ENCODE measurements around the gene CST1. TPM values are rescaled to one million over a fixed set of nuclear protein-coding genes. Genes with fewer than 3 reads are reported as not detected.
"Not testable (repeated sequence)": the region's sequence is repeated elsewhere in the genome, so short reads cannot be mapped to it uniquely, and the experiment has no call there.

CST1 gene, protein sequence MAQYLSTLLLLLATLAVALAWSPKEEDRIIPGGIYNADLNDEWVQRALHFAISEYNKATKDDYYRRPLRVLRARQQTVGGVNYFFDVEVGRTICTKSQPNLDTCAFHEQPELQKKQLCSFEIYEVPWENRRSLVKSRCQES
- not detected in 2 replicates for total RNA-seq (ENCODE audit: low replicate concordance)

DNA sequence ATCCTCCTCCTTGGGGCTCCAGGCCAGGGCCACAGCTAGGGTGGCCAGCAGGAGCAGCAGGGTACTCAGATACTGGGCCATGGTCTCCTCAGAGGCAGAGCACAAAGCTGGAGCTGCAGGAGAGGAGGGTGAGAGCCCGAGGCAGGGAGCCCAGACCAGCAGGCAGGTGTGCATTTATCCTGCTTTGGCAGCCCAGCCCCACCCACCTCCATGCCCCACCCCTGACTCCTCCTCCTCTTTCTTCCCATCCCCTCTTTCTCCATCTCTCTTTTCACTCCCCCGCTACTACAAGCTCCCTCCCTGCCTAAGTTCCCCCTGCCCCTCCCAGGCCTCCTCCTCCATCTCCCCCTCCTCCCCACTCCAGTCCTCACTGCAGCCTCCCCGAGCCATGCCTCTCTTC is at the start of gene CST1:
CST1 (minus strand) TSS at position 150 of the 400 bp plus-strand sequence; CDS start at position 81, 69 bp downstream.
- not testable (repeated sequence) for H3K4me1 ChIP-seq; H3K27ac Mint-ChIP-seq; H3K4me3 ChIP-seq; H3K27me3 ChIP-seq; H3K27ac ChIP-seq; H3K4me2 ChIP-seq; H3K4me3 Mint-ChIP-seq; H3K79me2 ChIP-seq (ENCODE audit: low read depth); H3F3A ChIP-seq (ENCODE audit: low read depth); H3K9me3 Mint-ChIP-seq; H3K4me1 Mint-ChIP-seq; H3K9me3 ChIP-seq (ENCODE audit: low read depth); H3K9ac ChIP-seq; H4K20me1 ChIP-seq (ENCODE audit: low read depth); H2AFZ ChIP-seq (replicated peaks); H3K36me3 Mint-ChIP-seq; DNase-seq (ENCODE audit: low spot score); H3K36me3 ChIP-seq
- H3K27me3 Mint-ChIP-seq (ENCODE audit: insufficient read depth, low read depth), result peaks cover 11% of the 10 kb centered on the region

DNA sequence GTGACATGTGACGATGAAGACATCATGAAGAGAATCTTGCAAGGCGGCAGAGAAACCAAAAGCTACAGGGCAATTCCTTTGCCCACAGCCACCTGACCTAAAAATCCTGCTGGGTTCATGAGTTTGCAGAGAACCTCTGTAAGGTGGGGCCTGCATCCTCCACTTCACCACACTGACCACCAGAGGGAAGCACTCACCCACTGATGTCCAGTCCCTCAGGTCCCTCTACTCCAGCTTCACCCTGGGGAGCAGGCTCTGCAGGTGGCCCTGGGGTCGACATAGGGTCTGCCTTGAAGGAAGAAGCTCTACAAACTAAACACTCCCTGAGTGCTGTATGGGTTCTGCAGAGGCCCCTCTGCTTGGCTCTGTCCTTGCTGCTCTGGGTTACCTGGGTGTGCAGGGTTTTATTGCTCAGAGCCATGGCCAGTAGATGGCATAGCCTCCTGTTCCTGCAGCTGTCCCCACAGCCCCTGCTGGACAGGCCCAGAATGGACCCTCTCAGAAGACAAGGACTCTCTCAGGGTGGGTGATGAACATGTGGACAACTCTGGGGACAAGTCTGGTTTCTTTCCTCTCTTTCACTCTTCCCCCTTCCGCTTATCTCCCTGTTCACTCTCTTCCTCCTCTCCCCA is 48.6 kb upstream of the CST1 start:
- H3K4me1 ChIP-seq; H3K36me3 ChIP-seq; H3K79me2 ChIP-seq (ENCODE audit: low read depth); H3K4me1 Mint-ChIP-seq; H3F3A ChIP-seq (ENCODE audit: low read depth); H3K4me3 Mint-ChIP-seq; H3K36me3 Mint-ChIP-seq; H3K27me3 ChIP-seq; H3K9me3 Mint-ChIP-seq; H3K27ac ChIP-seq; H3K9me3 ChIP-seq (ENCODE audit: low read depth); H3K4me2 ChIP-seq; H2AFZ ChIP-seq (replicated peaks); H4K20me1 ChIP-seq (ENCODE audit: low read depth); H3K9ac ChIP-seq; H3K4me3 ChIP-seq; H3K27me3 Mint-ChIP-seq (ENCODE audit: insufficient read depth, low read depth): not testable (repeated sequence)
- peak overlapping the region; percentile 15 for H3K27ac Mint-ChIP-seq
- TF ChIP-seq, protein P1, sequence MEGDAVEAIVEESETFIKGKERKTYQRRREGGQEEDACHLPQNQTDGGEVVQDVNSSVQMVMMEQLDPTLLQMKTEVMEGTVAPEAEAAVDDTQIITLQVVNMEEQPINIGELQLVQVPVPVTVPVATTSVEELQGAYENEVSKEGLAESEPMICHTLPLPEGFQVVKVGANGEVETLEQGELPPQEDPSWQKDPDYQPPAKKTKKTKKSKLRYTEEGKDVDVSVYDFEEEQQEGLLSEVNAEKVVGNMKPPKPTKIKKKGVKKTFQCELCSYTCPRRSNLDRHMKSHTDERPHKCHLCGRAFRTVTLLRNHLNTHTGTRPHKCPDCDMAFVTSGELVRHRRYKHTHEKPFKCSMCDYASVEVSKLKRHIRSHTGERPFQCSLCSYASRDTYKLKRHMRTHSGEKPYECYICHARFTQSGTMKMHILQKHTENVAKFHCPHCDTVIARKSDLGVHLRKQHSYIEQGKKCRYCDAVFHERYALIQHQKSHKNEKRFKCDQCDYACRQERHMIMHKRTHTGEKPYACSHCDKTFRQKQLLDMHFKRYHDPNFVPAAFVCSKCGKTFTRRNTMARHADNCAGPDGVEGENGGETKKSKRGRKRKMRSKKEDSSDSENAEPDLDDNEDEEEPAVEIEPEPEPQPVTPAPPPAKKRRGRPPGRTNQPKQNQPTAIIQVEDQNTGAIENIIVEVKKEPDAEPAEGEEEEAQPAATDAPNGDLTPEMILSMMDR (IDR thresholded peaks at IDR 0.05), result peak; percentile 73
- peak; percentile 41 for DNase-seq (ENCODE audit: low spot score)

DNA sequence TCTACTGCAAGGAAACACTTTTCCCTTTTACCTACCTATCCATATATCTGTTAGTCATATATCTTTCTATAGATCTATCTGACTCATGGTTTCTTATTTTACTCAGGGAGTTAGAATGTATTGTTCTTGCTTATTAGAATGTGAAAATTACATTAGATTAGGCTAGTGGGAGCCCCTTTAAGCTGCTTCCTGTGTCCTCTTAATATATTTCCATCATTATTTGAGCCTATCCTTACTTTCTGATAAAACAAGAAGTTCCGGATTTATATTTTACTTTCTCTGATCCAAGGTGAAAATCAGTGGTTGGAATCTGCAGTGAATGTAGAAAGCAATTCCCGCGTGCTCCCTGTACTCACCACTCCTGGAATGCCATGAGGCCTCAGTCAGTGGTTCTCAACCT is 44.8 kb upstream of the CST1 start:
- Histone ChIP-seq H3K9me3 (ENCODE audit: low read depth) (no peaks in the 10 kb centered on the region), H3K36me3 (no peaks in the 10 kb centered on the region), H2AFZ (replicated peaks) (no peak overlapping the region), H3K27me3 (no peaks in the 10 kb centered on the region), H3K4me2 (no peak overlapping the region), H4K20me1 (ENCODE audit: low read depth) (no peaks in the 10 kb centered on the region), H3K79me2 (ENCODE audit: low read depth) (no peaks in the 10 kb centered on the region), H3K9ac (no peak overlapping the region), H3F3A (ENCODE audit: low read depth) (no peaks in the 10 kb centered on the region), H3K4me3 (no peak overlapping the region), H3K27ac (no peak overlapping the region), H3K4me1 (no peaks in the 10 kb centered on the region)
- no peaks in the 10 kb centered on the region for H3K36me3 Mint-ChIP-seq
- H3K9me3 Mint-ChIP-seq, result no peaks in the 10 kb centered on the region
- no peak for TF ChIP-seq EZH2 (IDR thresholded peaks at IDR 0.05)
- no peak overlapping the region for H3K27ac Mint-ChIP-seq
- no peak for DNase-seq (ENCODE audit: low spot score)
- H3K4me3 Mint-ChIP-seq, result no peak overlapping the region
- H3K27me3 Mint-ChIP-seq (ENCODE audit: insufficient read depth, low read depth), result peaks cover 6% of the 10 kb centered on the region
- H3K4me1 Mint-ChIP-seq, result peaks cover 2% of the 10 kb centered on the region

DNA sequence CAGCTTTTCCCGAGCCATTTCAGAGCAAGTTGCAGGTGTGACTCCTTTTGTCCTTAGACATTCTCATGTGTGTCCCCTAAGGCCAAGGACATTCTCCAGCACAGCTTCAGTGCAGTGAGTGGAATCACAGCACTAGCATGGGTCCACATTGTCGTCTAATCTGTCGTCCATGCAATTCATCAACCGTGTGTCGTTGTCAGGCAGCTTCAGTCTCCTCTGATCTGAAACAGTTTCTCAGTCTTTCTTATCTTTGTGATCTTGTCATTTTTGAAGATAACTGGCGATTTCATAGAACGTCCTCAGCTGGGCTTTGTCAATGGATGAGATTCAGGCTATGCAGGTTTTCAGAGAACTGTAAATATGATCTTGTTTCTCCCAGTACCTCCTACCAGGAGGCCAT is 44.1 kb upstream of the CST1 start:
- Histone ChIP-seq H2AFZ (replicated peaks) (no peak overlapping the region), H3K36me3 (no peaks in the 10 kb centered on the region), H3K4me2 (no peak overlapping the region), H3K79me2 (ENCODE audit: low read depth) (no peaks in the 10 kb centered on the region), H3K4me3 (no peak overlapping the region), H3K9me3 (ENCODE audit: low read depth) (no peaks in the 10 kb centered on the region), H3K4me1 (no peaks in the 10 kb centered on the region), H3K9ac (no peak overlapping the region), H3F3A (ENCODE audit: low read depth) (no peaks in the 10 kb centered on the region), H3K27me3 (no peaks in the 10 kb centered on the region), H4K20me1 (ENCODE audit: low read depth) (no peaks in the 10 kb centered on the region), H3K27ac (no peak overlapping the region)
- Mint-ChIP-seq H3K9me3 (no peaks in the 10 kb centered on the region), H3K4me1 (peaks cover 2% of the 10 kb centered on the region), H3K36me3 (no peaks in the 10 kb centered on the region), H3K27ac (no peak overlapping the region), H3K4me3 (no peak overlapping the region), H3K27me3 (ENCODE audit: insufficient read depth, low read depth) (peaks cover 6% of the 10 kb centered on the region)
- TF ChIP-seq, protein P1 (IDR thresholded peaks at IDR 0.05), result no peak
- TF ChIP-seq EZH2phosphoT487 (IDR thresholded peaks at IDR 0.05), result no peak
- TF ChIP-seq EZH2 (IDR thresholded peaks at IDR 0.05), result no peak
- no peak for DNase-seq (ENCODE audit: low spot score)
